Gastrocnemius medialis (tissue), 4 donors: ENCODE measurements around the gene CELA1.

ENCODE experiments used
- POLR2A ChIP-seq, 2 donors: fragments of 450-650 bp; IDR thresholded peaks; one replicate each; pipeline ENCODE4 v1.6.1; 2017; ENCODE audit warnings: antibody characterized with exemption in 2 of 2, mild to moderate bottlenecking in 2 of 2, moderate library complexity in 2 of 2
- TF ChIP-seq, protein P1 (sequence below), 5 experiments: fragments of 450-650 bp in 3 of 5; fragments of 200-600 bp in 2 of 5; sonication (generic) in 2 of 5; IDR thresholded peaks in 4 of 5; conservative IDR thresholded peaks in 1 of 5; 1 replicate in 4 of 5; 2 replicates in 1 of 5; pipeline ENCODE4 v1.5.1; 2016 to 2019; ENCODE audit warnings: antibody characterized with exemption in 5 of 5, mild to moderate bottlenecking in 3 of 5, moderate library complexity in 3 of 5

DNA sequence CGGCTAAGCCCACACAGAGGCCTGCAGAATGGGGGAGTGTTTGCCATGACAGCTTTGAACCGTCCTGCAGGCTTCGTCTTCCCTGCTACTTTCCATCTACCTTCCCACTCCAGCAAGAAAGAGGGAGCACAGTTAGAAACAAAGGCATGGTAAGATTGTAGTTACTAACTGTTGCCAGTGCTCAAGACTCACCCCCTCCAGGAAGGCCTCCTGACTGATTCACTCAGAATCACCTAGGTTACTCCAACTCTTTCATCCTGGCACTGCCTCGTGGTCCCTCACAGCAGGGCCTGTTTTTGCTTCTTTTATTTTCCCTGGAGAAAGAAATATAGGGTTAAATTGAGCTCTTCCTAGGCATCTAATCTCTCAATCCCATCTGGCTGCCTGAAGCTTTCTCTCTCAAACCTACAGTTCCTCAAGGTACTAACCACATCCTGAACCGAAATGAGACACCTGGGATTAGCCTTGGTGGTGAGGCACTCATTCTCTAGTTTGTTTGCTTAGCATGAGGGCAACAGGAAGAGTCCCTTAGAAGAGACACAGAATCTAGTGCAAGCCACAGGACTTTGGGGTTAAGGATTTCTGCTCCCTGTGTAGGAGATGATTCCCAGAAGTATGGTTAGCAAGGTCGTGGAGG lies 36.9 kb upstream of the CELA1 start:
- TF ChIP-seq, protein P1, sequence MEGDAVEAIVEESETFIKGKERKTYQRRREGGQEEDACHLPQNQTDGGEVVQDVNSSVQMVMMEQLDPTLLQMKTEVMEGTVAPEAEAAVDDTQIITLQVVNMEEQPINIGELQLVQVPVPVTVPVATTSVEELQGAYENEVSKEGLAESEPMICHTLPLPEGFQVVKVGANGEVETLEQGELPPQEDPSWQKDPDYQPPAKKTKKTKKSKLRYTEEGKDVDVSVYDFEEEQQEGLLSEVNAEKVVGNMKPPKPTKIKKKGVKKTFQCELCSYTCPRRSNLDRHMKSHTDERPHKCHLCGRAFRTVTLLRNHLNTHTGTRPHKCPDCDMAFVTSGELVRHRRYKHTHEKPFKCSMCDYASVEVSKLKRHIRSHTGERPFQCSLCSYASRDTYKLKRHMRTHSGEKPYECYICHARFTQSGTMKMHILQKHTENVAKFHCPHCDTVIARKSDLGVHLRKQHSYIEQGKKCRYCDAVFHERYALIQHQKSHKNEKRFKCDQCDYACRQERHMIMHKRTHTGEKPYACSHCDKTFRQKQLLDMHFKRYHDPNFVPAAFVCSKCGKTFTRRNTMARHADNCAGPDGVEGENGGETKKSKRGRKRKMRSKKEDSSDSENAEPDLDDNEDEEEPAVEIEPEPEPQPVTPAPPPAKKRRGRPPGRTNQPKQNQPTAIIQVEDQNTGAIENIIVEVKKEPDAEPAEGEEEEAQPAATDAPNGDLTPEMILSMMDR (IDR thresholded peaks at IDR 0.05 in 4 of 5, conservative IDR thresholded peaks at IDR 0.05 in 1 of 5): no peak
- TF ChIP-seq POLR2A (IDR thresholded peaks at IDR 0.05): no peak
